22Rv1 (cell line): ENCODE data around the gene FKBP2.

Experiments
- H3K27ac ChIP-seq: fragments of 450-650 bp; 2 replicates; pipeline ENCODE4 v1.5.1; 2017
- ZFX ChIP-seq: fragments of 450-650 bp; IDR thresholded peaks from 2 replicates; pipeline ENCODE4 v1.6.1; 2017; ENCODE audit warnings: antibody characterized with exemption, borderline replicate concordance
- TF ChIP-seq, protein P1 (sequence below): fragments of 450-650 bp; IDR thresholded peaks from 2 replicates; pipeline ENCODE4 v1.5.1; 2017; ENCODE audit warnings: mild to moderate bottlenecking

FKBP2 gene

DNA sequence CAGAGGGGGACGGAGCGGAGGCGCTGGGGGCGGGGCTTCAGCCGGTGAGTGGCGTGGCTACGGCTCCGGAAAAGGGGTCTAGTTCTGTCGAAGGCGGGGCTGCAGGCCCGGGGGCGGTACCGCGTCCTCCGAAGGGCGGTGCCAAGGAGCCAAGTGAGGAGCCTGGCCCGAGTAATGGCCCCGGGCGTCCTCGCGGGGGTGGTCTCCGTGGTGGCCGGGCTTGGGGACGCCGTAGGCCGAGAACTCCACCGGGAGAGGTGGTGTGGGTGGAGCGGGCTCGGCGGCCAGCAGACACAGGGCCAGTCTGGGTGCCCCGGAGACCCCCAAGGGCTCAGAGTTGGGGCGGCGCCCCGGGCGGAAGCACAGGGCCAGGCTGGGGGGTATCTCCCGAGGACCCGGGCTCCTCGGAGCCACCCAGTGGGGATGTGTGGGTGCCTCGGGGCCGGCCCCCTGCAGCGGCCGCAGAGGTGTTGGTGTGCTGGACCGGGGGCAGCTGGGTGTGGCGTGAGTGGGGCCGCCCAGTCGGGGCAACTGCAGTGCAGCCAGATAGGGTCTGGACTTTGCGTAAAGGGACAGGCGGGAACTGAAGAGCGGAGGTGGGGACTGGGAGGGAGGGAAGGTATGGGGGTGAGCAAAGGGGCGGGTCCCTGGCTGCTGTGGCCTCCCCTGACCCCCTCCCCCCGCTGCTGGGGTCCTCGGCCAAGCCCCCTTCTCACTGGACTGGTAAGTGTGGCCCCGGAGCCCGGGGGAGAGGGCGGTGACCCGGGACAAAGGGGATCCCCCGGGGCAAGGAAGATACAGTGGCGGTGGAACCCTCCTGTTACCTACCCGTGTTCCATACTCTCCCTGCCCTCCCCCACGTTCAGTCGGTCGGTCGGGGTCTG, 838 bp downstream of the FKBP2 start:
- H3K27ac ChIP-seq = peak overlapping the region; percentile 97

DNA sequence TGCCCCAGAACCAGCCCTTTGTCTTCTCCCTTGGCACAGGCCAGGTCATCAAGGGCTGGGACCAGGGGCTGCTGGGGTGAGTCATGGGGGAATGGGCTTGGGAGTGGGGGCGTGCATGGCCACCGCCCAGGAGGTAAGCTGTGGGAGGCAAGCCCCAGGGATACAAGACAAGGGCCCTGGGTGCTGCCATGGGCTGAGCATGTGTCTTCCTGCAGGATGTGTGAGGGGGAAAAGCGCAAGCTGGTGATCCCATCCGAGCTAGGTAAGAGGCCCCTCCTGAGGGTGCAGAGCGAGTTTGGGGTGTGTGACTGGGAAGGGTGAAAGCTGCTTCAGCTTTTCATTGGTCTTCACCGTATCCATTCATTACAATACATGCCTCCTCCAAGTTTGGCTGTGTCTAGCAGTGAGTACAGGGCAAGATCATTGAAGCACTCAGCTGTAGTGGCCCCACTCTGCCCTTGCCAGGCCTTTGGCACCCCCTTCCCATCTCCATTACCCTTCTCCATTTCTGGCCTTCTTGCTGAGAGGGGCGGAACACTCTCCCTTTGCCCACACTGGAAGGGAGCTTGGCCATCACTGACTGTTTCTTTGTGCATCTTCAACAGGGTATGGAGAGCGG, 2.5 kb downstream of the FKBP2 start:
- peak overlapping the region; percentile 97 for H3K27ac ChIP-seq
- TF ChIP-seq, protein P1, sequence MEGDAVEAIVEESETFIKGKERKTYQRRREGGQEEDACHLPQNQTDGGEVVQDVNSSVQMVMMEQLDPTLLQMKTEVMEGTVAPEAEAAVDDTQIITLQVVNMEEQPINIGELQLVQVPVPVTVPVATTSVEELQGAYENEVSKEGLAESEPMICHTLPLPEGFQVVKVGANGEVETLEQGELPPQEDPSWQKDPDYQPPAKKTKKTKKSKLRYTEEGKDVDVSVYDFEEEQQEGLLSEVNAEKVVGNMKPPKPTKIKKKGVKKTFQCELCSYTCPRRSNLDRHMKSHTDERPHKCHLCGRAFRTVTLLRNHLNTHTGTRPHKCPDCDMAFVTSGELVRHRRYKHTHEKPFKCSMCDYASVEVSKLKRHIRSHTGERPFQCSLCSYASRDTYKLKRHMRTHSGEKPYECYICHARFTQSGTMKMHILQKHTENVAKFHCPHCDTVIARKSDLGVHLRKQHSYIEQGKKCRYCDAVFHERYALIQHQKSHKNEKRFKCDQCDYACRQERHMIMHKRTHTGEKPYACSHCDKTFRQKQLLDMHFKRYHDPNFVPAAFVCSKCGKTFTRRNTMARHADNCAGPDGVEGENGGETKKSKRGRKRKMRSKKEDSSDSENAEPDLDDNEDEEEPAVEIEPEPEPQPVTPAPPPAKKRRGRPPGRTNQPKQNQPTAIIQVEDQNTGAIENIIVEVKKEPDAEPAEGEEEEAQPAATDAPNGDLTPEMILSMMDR = no peak
- TF ChIP-seq ZFX = no peak

More for the DNA sequence above, 838 bp downstream of the FKBP2 start:
- TF ChIP-seq, protein P1 = no peak
- no peak for TF ChIP-seq ZFX

DNA sequence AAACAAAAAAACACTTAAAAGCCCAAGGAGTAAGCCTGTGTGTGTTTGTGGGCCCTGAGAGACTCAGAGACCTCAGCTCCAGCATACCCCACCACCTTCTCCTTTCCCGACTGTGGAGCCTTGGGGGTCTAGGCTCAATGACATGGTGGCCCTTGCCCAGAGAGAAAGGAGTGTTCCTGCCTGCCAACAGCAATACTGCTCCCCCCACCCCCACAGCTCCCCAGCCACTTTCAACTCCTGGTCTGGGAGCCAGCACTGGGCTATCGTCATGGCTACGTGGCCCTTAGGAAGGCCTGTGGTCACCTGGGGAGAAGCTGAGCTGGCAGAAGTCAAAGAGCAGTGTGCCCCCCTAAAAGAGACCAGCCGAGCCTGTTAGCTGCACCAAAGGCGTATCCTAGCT, 3.2 kb downstream of the FKBP2 start:
- peak overlapping the region; percentile 97 for H3K27ac ChIP-seq
- TF ChIP-seq ZFX = no peak
- TF ChIP-seq, protein P1 = no peak

DNA sequence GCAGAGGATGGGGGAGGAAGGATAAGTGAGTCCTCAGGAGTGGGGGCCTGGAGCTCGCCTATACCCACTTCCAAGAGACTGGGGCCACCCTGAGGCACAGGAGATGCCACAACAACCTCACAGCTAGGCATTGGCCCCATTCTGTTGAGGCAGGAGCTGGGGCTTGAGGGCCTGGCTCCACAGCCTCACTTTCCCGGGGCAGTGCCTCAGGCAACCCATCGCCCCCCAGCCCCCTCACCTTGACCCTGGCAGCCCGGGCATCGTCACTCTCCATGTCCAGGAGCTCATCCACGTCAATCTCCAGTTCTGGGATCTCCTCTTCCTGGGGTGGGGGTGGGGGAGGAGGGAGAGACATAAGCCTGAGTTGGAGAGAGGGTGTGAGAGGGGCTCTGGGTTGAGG, 4.1 kb downstream of the FKBP2 start:
- H3K27ac ChIP-seq = peak overlapping the region; percentile 97
- no peak for TF ChIP-seq ZFX
- TF ChIP-seq, protein P1 = no peak

DNA sequence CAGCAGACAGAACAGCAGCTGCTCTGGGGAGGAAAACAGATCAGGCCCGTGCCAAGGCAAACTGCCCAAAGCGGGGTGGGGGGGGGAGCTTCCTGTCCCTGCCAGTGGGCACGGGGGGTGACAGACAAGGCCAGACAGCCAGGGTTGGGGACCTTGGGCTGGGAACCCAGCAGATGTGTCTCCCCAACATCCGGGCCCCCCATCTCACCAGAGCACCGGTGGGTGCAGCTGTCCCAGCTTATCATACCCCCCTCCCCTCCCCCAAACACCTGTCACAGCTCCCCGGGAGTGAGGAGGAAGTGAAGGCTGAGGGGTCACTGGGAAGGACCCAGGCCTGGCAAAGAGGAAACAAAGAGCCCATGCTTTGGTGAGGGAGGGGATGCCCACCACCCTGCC, 4.5 kb downstream of the FKBP2 start:
- H3K27ac ChIP-seq = peak overlapping the region; percentile 97
- TF ChIP-seq, protein P1 = no peak
- no peak for TF ChIP-seq ZFX

DNA sequence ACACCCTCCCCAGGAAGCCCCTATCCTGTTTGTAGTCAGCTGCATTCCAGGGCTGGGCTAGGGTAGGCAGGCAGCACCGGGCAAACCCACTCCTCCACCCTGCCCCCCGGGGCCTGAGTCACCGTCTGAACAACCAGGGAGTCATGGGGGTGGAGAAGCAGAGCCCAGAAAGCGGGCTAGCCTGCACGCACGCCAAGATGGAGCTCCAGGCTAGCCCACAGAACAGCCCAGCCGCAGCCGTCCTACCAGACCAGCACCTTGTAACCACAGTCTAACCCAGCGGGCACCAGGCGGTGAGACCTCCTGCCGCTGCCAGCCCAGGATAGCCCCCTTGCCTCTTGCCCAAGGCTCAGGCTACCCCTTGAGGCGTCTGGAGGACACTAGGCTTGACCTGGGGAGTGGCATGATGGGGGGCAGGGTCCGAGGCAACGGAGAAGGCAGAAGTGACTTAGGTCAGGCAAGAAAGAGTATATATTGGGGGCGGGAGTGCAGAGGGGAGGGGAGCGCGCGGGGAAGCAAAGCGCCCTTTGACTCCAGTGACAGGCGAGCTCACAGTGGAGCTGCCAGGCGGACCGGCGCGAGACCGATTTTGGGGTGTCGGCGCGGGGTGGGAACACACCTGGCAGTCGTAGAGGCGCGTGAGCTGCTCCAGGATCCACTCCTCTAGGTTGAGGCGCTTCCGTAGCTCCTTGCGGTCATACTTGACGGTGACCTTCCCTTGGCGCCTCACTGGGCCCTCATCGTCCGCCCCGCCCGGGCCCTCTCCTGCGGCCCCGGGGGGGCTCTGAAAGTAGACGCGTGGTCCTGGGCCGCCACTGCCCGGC, 5.1 kb downstream of the FKBP2 start:
- H3K27ac ChIP-seq = peak overlapping the region; percentile 97
- TF ChIP-seq ZFX = no peak
- TF ChIP-seq, protein P1 = no peak

DNA sequence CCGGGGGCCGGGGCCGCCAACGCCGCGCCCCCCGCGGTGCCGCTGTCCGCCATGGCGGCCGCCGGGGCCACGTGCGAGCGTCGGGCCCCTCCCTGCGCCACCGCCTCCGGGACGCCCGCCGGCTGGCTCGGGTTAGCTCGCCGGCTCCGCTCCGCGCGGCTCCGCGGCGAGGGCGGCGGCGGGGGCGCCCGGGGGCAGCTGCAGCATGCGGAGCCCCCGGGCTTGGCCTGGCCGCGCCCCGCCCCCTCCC, 5.7 kb downstream of the FKBP2 start:
- H3K27ac ChIP-seq = peak overlapping the region; percentile 97
